ENCODE results near the gene SLC29A3.
"Not testable (repeated sequence)": the region's sequence is repeated elsewhere in the genome, so short reads cannot be mapped to it uniquely, and the experiment has no call there.

The SLC29A3 gene

DNA sequence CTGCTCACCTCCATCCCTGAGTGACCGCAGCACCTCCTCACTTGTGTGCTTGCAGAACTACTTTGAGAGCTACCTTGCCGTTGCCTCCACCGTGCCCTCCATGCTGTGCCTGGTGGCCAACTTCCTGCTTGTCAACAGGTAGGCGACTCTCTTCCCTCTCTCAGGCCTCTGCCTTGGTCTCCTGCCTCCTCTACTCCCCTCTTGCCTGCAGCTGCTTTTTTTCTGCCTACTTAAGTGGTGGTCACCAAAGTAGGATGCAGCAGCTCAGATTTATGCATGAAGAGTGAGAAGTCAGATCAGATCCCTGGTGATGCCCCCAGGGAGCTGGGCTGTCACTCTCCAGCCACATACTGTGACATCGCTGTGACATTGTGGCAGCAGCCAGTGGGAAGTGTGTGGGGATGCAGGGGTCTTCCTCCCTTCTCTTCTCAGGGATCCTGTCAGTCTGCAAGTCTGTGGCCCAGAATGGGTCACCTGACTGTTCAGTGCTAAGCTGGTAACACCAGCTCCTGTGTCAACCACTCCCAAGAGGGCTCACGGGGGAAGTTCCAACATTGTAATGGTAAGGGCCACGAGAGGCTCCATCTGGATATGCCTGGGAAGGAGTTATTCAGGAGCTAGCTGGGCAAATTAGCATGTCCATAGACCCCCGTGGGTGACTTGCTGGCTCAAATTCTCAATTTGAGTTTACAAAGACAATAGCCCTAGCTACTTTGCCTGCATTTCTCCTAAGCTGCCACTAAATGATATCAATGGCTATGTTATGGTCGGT, 25.3 kb downstream of the SLC29A3 start:
- H3K4me3 ChIP-seq (ENCODE audit: low read depth, low read length): no peak overlapping the region

DNA sequence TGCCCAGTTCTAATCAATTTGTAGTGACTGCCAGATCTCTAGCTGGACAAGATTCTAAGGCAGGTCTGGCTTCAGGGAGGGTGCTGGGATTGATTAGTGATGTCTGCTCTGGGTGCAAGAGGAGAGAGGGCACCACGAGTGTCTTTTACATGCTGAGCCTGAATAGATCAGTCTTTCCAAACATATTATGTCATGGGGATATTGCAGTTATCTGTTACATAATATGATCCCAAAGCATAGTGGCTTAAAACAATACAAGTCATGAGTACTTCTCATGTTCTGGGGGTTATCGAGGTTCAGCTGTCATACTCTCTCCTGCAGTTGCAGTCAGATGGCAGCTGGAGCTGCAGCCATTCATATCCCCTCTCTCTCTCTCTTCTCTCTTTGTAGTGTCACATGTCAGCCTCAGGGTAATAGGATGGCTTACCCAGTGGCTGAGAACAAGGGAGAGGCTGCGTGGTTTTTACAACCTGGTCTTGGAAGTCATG, 26.0 kb downstream of the SLC29A3 start:
- H3K4me3 ChIP-seq (ENCODE audit: low read depth, low read length): no peak overlapping the region

DNA sequence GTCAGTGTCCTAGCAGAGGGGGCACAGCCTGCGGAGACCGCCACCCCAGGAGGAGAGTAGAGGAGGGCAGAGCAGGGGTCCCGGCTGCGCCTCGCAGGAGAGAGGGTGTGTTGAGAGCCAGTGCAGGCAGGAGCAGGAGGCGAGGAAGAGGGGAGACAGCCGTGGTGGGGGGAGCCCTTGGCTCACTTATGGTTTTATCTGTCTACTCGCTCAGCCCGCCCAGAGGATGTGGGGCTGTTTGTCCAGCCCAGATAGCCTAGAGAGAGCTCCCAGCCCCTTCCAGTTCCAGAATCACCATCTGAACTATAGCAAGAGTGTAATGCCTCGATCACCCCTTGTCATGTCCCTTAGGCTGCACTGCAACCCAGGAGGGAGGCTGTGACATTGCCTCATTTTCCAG, 26.6 kb downstream of the SLC29A3 start:
- H3K4me3 ChIP-seq (ENCODE audit: low read depth, low read length): no peak overlapping the region

- no peak overlapping the region for H3K4me3 ChIP-seq (ENCODE audit: low read depth, low read length)
Observed at GRCh38 chr10:71346731-71347130, 27.7 kb downstream of the SLC29A3 start.

DNA sequence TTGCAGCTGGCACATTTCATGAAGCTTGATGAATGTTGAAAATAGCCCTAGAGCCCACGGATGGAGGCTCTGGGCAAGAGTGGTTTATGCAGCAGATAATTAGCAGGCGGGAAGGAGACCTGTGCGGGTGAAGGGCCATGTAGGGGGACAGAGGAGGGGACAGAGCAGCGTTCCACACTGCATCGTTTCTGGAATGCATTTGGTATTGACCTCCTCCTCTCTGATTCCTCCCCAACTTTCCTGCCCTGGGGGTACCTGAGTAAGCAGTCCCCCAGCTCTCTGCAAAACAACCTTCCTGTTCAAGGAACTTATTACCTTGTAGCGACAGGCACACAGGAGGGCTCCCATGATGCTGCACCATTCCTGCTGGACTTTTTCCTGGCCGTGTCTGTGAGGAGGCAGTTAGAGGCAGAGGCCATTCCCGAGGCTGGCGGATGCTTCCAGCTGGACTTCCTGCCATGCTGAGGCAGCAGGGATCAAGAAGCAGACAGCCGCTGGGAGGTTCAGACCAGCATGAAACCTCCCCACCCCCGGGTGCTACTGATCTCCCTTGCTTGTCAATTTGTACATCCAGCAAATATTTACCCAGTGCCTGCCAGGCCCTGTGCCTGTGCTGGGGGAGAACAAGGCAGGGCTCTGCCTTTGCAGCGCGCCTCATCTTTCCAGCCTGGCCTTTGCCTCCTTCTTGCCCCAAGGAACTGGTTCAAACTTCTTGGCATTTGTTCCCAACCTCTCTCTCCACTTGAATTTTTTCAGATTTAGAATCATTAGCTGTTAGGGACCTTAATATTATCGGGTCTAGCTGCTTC, 28.7 kb downstream of the SLC29A3 start:
- H3K4me3 ChIP-seq (ENCODE audit: low read depth, low read length): no peak overlapping the region

GRCh38 chr10:71348850-71349249, 29.8 kb downstream of the SLC29A3 start:
- no peak overlapping the region for H3K4me3 ChIP-seq (ENCODE audit: low read depth, low read length)

GRCh38 chr10:71349406-71349805, 30.3 kb downstream of the SLC29A3 start:
- no peak overlapping the region for H3K4me3 ChIP-seq (ENCODE audit: low read depth, low read length)

- no peak overlapping the region for H3K4me3 ChIP-seq (ENCODE audit: low read depth, low read length)
Observed at GRCh38 chr10:71351087-71351486, 32.0 kb downstream of the SLC29A3 start.

GRCh38 chr10:71351628-71352319, 32.7 kb downstream of the SLC29A3 start:
- no peak overlapping the region for H3K4me3 ChIP-seq (ENCODE audit: low read depth, low read length)

GRCh38 chr10:71353639-71354038, 34.6 kb downstream of the SLC29A3 start:
- no peak overlapping the region for H3K4me3 ChIP-seq (ENCODE audit: low read depth, low read length)

GRCh38 chr10:71354776-71355175, 35.7 kb downstream of the SLC29A3 start:
- H3K4me3 ChIP-seq (ENCODE audit: low read depth, low read length): no peak overlapping the region

GRCh38 chr10:71355886-71356285, 36.8 kb downstream of the SLC29A3 start:
- H3K4me3 ChIP-seq (ENCODE audit: low read depth, low read length): no peak overlapping the region

GRCh38 chr10:71357792-71358265, 38.8 kb downstream of the SLC29A3 start:
- H3K4me3 ChIP-seq (ENCODE audit: low read depth, low read length): no peak overlapping the region

DNA sequence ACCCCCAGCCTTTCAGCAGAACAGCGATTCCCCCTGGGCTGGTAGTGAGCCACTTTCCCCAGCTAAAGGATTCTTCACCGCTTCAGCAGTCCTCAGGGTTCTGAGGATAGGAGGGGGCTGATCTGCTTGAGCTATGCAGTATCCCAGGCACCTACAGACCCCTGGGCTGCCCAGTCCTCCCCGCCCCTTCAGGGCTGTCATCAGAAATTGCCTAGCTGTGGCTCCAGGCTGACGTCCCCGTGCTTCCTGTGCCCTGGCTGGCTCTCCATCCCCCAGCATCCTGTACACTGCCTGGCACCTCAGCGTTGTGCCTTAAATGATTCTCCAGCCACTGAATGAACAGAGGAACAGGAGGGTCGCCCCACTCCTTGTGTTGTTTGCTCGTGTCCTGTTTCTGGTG, 39.2 kb downstream of the SLC29A3 start:
- H3K4me3 ChIP-seq (ENCODE audit: low read depth, low read length): no peak overlapping the region

GRCh38 chr10:71358906-71359305, 39.8 kb downstream of the SLC29A3 start:
- not testable (repeated sequence) for H3K4me3 ChIP-seq (ENCODE audit: low read depth, low read length)

- no peak overlapping the region for H3K4me3 ChIP-seq (ENCODE audit: low read depth, low read length)
Observed at GRCh38 chr10:71359364-71360046, 40.4 kb downstream of the SLC29A3 start.

- H3K4me3 ChIP-seq (ENCODE audit: low read depth, low read length): no peak overlapping the region
Observed at GRCh38 chr10:71360735-71361134, 41.7 kb downstream of the SLC29A3 start.

DNA sequence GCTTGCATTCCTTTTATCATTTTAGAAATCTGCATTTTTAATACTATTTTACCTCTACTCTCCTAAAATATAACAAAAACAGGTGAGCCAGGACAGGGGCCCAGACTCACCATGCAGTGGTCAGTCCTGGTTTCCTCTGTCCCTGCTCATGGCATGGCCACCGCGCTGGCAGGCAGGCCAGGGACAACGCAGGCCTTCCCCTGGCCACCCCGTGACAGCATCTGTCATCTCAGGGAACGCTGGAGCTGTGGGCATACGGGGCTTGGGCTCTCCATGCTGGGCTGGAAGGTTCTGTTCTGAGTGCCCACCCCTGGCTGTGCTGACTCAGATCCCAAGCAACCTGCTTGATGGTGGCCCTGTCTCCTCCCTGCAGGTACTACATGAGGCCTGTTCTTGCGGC, 42.5 kb downstream of the SLC29A3 start:
- H3K4me3 ChIP-seq (ENCODE audit: low read depth, low read length): no peak overlapping the region

DNA sequence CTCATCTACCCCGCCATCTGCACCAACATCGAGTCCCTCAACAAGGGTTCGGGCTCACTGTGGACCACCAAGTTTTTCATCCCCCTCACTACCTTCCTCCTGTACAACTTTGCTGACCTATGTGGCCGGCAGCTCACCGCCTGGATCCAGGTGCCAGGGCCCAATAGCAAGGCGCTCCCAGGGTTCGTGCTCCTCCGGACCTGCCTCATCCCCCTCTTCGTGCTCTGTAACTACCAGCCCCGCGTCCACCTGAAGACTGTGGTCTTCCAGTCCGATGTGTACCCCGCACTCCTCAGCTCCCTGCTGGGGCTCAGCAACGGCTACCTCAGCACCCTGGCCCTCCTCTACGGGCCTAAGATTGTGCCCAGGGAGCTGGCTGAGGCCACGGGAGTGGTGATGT, 43.1 kb downstream of the SLC29A3 start:
- H3K4me3 ChIP-seq (ENCODE audit: low read depth, low read length): no peak overlapping the region

GRCh38 chr10:71363936-71364335, 44.9 kb downstream of the SLC29A3 start:
- H3K4me3 ChIP-seq (ENCODE audit: low read depth, low read length): no peak overlapping the region

DNA sequence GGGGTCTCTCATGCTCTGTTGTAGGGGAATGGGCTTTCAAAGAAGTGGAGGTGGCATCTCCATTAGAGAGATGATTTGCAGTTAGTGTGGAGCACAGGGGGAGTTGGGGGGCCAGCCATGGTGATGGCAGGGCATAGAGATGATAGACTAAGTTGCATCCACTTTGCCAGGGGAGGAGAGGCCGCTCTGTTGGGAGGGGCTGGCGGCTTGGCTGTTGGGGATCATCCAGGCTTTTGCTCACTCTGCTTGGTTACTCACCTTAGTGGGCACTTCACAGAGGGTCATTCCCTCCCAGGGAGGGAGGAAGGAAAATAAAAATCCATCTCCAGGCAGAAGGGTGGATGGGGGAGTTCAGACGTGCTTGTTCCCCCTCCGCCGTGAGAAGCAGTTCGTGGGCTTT, 46.3 kb downstream of the SLC29A3 start:
- no peak overlapping the region for H3K4me3 ChIP-seq (ENCODE audit: low read depth, low read length)

All from iPS-11a (cell line).